Mesangial cell (primary cell): ENCODE results near the gene TM4SF20. TPM values are rescaled to one million over a fixed set of nuclear protein-coding genes. Genes with fewer than 3 reads are reported as not detected.

Experiments used
- total RNA-seq: library from RNA; depleted of rRNA; stranded (reverse); fragments of >200 nt; gene quantifications from 2 replicates; pipeline ENCODE4 v1.2.3, GENCODE V29; 2015

The TM4SF20 gene
- total RNA-seq: not detected in 2 replicates

GRCh38 chr2:227379095-227379494, at the start of gene TM4SF20:
Gene TM4SF20 (minus strand): TSS chr2:227379306. CDS start chr2:227379268, 38 bp downstream.

GRCh38 chr2:227387583-227387982, 8.5 kb upstream of the TM4SF20 start, which contains the start of gene SCYGR1:
Gene SCYGR1 (minus strand): TSS chr2:227387949. CDS start chr2:227387949, 0 bp downstream.

GRCh38 chr2:227324995-227325838, 53.9 kb downstream of the TM4SF20 start, which contains the start of gene MFF:
Gene MFF (plus strand): TSS chr2:227325251. CDS start chr2:227330666, 5,415 bp downstream.

Other genes starting within 250 kb of the TM4SF20 start
- 0.81 and 2.2 TPM in 2 replicates for gene COL4A4, start 215.1 kb downstream of the TM4SF20 start, total RNA-seq
- gene COL4A3, start 214.7 kb downstream of the TM4SF20 start, total RNA-seq: under 0.01 and 0.76 TPM in 2 replicates
- 85.7 and 125 TPM in 2 replicates for gene MFF, start 54.1 kb downstream of the TM4SF20 start, total RNA-seq
- gene SCYGR1, start 8.6 kb upstream of the TM4SF20 start, total RNA-seq: not detected in 2 replicates
- gene AGFG1, start 92.8 kb upstream of the TM4SF20 start, total RNA-seq: 51.8 and 84.2 TPM in 2 replicates
- not detected in 2 replicates for gene SCYGR2, start 219.6 kb upstream of the TM4SF20 start, total RNA-seq
- not detected in 2 replicates for gene SCYGR3, start 235.5 kb upstream of the TM4SF20 start, total RNA-seq
- gene SCYGR4, start 238.2 kb upstream of the TM4SF20 start, total RNA-seq: not detected in 2 replicates